ENCODE results near the gene CCNQ. TPM values are rescaled to one million over a fixed set of nuclear protein-coding genes. Genes with fewer than 3 reads are reported as not detected.

The CCNQ gene
- total RNA-seq, 1 experiment from 2014 or later, result 30.4 TPM

DNA sequence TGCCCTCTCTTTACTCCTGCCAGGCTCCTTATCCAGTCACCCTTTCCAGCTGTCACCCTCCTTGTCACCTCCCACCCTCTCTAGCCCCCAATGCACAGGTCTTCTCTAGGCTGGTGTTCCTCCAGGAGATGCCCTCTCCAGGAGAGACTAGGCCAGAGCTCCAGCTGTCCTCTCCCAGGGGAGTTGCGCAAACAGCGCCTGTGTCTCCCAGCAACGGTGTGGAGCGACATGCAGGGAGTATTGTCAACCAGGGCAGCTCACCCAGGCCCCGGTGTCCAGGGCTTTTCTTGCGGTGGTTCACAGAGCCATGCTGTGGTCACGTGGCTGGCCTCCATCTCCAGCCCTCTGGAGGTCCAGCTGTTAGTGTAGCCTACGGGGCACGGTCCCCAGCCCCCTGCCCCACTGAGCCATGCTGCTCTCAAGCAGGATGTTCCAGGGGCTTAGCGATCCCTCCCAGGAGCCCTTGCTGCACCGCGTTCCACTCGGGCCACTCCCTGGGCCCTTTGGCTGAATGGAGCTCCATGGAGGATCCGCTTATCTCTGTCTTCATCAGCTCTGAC, 34.8 kb downstream of the CCNQ start:
- DNase-seq, result no peak
- no peaks in the 10 kb centered on the region for H3K27me3 ChIP-seq (ENCODE audit: control insufficient read depth, insufficient read depth, low read length)

DNA sequence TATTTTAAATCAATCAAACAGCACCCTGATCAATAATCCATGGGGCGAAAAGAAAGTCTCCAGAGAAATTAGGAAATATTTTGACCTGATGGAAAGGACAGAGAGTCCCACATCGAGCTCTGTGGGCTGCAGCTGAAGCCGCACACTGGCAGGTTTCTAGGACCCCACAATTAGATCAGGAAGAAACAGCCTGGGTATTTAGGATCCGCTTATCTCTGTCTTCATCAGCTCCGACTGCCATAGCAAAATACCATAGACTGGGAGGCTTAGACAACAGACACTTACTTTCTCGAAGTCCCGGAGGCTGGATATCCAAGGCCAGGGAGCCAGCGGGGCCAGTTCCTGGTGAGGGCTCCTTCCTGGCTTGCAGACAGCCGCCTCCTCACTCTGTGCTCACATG, 36.4 kb downstream of the CCNQ start:
- no peak for DNase-seq
- Histone ChIP-seq H3K4me3 (ENCODE audit: insufficient read depth, low read depth, low read length) (no peak overlapping the region), H3K27me3 (ENCODE audit: control insufficient read depth, insufficient read depth, low read length) (no peaks in the 10 kb centered on the region), H3K36me3 (replicated peaks; ENCODE audit: control insufficient read depth, insufficient read depth, low read length) (no peaks in the 10 kb centered on the region)

More for the DNA sequence above, 34.8 kb downstream of the CCNQ start:
- Histone ChIP-seq H3K36me3 (replicated peaks; ENCODE audit: control insufficient read depth, insufficient read depth, low read length) (no peaks in the 10 kb centered on the region), H3K4me3 (ENCODE audit: insufficient read depth, low read depth, low read length) (no peak overlapping the region)

DNA sequence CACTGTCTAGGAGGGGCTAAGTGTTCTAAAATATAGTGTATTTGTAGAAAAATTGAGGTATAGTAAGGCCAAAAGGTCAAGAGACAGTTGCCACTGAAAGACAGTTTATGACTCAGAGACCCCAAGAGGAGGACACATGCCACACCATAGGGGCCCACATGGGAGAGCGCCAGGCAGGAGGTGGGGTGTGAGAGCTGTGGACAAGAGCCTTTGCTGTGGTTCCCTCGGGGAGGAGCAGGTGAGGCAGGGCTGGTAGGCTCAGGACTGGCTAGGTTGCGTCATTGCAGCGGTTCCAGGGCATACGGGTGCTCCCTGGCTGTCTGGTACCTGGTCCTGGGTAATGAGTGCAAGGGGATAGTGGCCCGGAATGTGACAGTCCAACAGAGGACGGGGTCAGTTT, 37.6 kb downstream of the CCNQ start:
- no peaks in the 10 kb centered on the region for H3K27me3 ChIP-seq (ENCODE audit: control insufficient read depth, insufficient read depth, low read length)
- no peak overlapping the region for H3K4me3 ChIP-seq (ENCODE audit: insufficient read depth, low read depth, low read length)
- H3K36me3 ChIP-seq (replicated peaks; ENCODE audit: control insufficient read depth, insufficient read depth, low read length), result no peaks in the 10 kb centered on the region
- no peak for DNase-seq

DNA sequence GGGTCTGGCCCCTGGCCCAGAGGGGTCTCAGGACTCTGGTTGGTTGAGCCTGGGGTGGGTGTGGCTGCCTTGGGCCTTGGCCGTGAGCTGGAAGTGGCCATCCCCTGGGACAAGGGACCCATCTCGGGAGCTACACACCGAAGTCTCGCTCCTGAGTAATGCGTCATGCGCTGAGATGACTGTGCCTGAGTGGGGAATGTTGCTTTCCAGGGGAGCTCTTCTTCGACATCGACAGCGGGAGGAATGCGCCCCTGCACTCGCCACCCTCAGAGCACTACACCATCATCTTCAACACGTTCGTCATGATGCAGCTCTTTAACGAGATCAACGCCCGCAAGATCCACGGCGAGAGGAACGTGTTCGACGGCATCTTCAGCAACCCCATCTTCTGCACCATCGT, 38.5 kb downstream of the CCNQ start:
- no peak overlapping the region for H3K4me3 ChIP-seq (ENCODE audit: insufficient read depth, low read depth, low read length)
- H3K27me3 ChIP-seq (ENCODE audit: control insufficient read depth, insufficient read depth, low read length), result no peaks in the 10 kb centered on the region
- no peak for DNase-seq
- H3K36me3 ChIP-seq (replicated peaks; ENCODE audit: control insufficient read depth, insufficient read depth, low read length), result no peaks in the 10 kb centered on the region

DNA sequence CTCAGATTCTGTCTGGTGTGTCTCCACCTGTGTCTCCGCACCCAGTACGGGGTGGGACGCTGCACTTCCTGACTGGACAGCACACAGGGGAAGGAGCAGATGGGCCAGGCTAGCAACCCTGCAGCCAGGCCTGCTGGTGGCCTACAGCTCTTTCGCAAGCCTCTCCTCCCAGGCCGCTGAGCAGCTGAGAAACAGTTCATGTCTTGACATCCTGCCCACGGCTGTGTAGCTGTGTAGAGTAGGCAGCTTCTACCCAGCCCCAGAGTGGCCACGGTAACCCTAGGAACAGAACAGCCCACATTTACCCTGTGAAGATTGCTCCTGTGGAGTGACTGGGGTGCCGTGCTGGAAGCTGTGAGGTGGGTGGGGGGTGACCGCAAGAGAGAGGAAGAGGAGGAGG, 38.9 kb downstream of the CCNQ start:
- H3K36me3 ChIP-seq (replicated peaks; ENCODE audit: control insufficient read depth, insufficient read depth, low read length), result no peaks in the 10 kb centered on the region
- no peaks in the 10 kb centered on the region for H3K27me3 ChIP-seq (ENCODE audit: control insufficient read depth, insufficient read depth, low read length)
- DNase-seq, result no peak
- H3K4me3 ChIP-seq (ENCODE audit: insufficient read depth, low read depth, low read length), result no peak overlapping the region

DNA sequence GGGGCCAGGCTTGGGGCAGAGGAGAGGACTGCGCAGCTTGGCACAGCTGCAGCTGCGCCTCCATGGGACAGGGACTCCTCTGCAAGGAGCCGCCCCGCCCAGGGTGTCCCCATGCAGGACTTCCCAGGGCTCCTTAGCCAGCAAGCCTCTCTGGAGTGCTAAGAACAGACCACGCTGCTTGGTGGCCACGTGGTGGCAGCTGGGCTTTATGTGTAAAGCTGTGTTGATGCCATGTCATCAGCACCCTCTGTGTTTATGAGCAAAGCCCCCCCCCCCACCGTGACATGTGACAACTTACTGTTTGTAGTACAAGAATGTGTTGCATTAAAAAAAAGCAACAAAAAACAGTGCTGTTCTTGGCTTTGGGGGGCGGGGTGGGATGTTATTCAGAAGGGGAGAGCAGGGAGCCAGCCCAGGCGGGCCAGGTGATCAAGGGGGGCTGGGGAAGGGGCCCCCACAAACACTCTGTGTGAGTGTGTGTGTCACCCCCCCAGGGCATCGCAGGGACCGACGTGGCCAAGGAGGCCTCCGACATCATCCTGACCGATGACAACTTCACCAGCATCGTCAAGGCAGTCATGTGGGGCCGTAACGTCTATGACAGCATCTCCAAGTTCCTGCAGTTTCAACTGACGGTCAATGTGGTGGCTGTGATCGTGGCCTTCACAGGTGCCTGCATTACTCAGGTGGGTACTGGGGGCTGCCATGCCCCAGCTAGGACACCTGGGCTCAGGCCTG, 41.2 kb downstream of the CCNQ start:
- Histone ChIP-seq H3K36me3 (replicated peaks; ENCODE audit: control insufficient read depth, insufficient read depth, low read length) (no peaks in the 10 kb centered on the region), H3K27me3 (ENCODE audit: control insufficient read depth, insufficient read depth, low read length) (no peaks in the 10 kb centered on the region), H3K4me3 (ENCODE audit: insufficient read depth, low read depth, low read length) (no peak overlapping the region)
- DNase-seq, result no peak

DNA sequence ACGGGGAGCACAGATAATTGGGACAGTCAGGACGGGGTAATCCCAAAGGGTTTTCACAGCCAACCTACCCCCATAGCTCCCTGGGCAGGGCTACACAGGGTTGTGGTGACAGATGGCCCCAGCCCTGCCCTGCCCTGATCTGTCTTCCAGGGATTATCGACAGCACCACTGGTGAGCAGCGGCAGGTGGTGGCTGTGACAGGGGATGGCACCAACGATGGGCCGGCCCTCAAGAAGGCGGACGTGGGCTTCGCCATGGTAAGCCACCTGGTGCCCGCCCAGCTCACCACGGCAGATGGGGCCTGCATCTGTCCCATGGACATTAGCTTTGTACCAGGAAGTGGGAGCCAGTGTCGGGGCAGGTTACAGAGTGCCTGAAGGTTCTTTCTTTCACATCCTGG, 42.2 kb downstream of the CCNQ start:
- H3K4me3 ChIP-seq (ENCODE audit: insufficient read depth, low read depth, low read length), result no peak overlapping the region

DNA sequence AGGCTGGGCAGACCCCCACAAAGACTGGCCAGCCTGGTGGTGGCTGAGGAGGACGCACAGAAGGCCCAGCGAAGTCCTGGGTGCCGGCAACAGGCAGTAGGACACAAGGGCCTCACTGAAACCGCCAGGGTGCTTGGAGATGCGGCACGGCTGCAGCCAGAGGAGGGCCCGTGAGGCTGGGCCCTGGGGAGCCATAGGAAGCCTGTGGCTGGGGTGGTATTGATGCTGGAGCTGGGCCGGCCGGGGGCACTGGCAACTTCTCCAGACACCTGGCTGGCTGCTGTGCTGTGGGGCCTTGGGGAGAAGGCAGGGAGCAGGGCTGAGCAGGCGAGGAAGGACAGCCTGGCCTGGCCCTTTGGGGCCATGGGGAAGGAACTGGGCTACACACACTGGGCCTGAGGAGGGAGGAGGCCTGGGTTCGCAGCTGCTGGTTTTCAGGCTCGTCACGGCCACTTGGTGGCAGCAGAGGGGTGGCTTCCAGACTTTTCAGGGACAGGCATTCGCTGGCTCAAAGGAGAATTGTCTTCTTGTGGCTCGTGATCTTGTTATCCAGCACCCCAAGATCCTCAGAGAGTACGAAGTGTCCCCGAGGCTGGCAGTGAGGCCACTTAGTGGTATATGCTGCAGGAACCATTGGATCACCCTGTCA, 44.3 kb downstream of the CCNQ start:
- Histone ChIP-seq H3K36me3 (replicated peaks; ENCODE audit: control insufficient read depth, insufficient read depth, low read length) (no peaks in the 10 kb centered on the region), H3K4me3 (ENCODE audit: insufficient read depth, low read depth, low read length) (no peak overlapping the region), H3K27me3 (ENCODE audit: control insufficient read depth, insufficient read depth, low read length) (no peaks in the 10 kb centered on the region)
- DNase-seq, result peak; percentile 92

More for the DNA sequence above, 42.2 kb downstream of the CCNQ start:
- Histone ChIP-seq H3K27me3 (ENCODE audit: control insufficient read depth, insufficient read depth, low read length) (no peaks in the 10 kb centered on the region), H3K36me3 (replicated peaks; ENCODE audit: control insufficient read depth, insufficient read depth, low read length) (no peaks in the 10 kb centered on the region)
- no peak for DNase-seq

DNA sequence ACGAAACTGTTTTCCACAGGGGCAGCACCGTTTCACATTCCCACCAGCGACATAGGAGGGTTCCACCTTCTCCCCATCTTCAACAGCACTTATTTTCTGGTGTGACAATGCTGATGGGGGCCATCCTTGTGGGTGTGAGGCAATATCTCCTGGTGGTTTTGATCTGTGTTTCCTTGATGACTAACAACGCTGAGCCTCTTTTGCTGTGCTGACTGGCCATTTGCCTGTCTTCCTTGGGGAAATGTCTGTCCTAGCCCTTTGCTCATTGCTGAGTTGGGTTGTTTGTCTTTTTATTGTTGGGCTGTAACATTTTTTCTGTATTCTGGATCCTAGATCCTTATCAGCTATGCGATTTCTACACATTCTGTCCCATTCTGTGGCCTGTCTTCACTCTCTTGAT, 47.8 kb downstream of the CCNQ start:
- Histone ChIP-seq H3K27me3 (ENCODE audit: control insufficient read depth, insufficient read depth, low read length) (no peaks in the 10 kb centered on the region), H3K4me3 (ENCODE audit: insufficient read depth, low read depth, low read length) (no peak overlapping the region)
- DNase-seq, result no peak

DNA sequence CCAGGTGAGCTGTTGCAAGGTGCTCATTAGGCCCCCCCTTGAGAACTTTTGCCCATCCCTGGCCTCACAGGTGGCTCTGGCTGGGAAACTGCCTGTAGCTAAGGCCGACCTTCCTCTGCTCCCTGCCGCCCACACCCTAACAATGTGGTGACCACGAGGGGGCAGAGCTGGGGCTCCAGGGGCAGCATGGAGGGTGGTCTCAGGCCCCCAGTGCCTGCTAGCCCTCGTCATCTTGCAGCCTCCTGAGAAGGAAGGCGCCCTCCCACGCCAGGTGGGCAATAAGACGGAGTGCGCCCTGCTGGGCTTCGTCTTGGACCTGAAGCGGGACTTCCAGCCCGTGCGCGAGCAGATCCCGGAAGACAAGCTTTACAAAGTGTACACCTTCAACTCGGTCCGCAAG, 49.1 kb downstream of the CCNQ start:
- Histone ChIP-seq H3K27me3 (ENCODE audit: control insufficient read depth, insufficient read depth, low read length) (no peaks in the 10 kb centered on the region), H3K4me3 (ENCODE audit: insufficient read depth, low read depth, low read length) (no peak overlapping the region)
- peak; percentile 84 for DNase-seq

More for the DNA sequence above, 47.8 kb downstream of the CCNQ start:
- no peaks in the 10 kb centered on the region for H3K36me3 ChIP-seq (replicated peaks; ENCODE audit: control insufficient read depth, insufficient read depth, low read length)

DNA sequence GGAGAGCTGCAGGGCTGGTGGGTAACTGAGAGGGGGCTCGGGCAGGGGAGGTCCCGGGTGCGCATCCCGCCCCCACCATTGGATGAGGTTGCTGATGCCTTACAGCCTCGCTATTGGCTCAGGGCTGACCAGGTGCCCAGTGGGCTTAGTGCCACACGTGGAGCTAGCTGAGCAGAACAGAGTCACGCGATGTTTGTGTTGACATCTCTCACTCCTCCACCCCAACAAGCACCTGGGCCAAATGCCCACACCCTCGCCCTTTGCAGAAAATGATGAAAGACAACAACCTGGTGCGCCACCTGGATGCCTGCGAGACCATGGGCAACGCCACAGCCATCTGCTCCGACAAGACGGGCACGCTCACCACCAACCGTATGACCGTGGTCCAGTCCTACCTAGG, 49.7 kb downstream of the CCNQ start:
- Histone ChIP-seq H3K4me3 (ENCODE audit: insufficient read depth, low read depth, low read length) (no peak overlapping the region), H3K36me3 (replicated peaks; ENCODE audit: control insufficient read depth, insufficient read depth, low read length) (no peaks in the 10 kb centered on the region), H3K27me3 (ENCODE audit: control insufficient read depth, insufficient read depth, low read length) (no peaks in the 10 kb centered on the region)
- DNase-seq, result no peak

More for the DNA sequence above, 49.1 kb downstream of the CCNQ start:
- no peaks in the 10 kb centered on the region for H3K36me3 ChIP-seq (replicated peaks; ENCODE audit: control insufficient read depth, insufficient read depth, low read length)

DNA sequence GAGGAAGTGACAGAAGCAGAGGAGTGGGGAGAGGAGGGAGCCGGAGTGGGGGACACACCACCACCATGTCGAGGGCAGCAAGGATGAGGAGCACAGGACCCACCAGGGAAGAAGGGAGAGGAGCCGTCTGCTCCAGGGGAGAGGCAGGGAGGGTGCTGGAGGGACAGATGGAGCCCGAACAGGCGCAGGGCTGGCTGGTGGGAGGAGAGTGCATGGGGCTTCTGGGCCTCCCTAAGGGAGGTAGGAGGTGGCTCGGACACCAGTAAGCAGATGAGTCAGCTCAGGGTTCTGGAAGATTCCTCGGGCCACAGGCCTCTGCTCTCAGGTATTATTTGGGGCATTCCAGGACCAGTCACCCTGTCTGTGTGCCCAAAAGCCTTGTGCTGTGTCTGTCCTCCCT, 51.7 kb downstream of the CCNQ start:
- Histone ChIP-seq H3K36me3 (replicated peaks; ENCODE audit: control insufficient read depth, insufficient read depth, low read length) (no peaks in the 10 kb centered on the region), H3K27me3 (ENCODE audit: control insufficient read depth, insufficient read depth, low read length) (no peaks in the 10 kb centered on the region), H3K4me3 (ENCODE audit: insufficient read depth, low read depth, low read length) (no peak overlapping the region)
- DNase-seq, result no peak

DNA sequence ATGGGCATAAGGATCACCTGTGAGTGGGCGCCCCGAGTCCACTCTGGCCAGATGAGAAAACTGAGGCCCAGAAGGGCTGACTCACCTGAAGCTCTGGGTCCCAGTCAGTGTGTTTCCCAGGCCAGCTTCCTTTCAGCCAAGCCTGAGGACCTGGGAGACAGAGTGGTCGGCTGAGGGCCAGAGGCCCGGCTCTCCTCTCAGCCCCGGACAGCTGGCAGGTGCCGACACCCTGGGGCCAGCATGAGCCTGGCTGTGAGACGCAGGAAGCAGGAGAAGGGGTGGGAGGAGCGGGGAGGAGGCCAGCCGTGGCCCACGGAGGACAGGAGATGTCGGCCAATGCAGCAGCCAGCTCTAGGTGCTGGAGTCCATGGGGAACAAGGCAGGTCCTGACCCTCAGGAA, 52.6 kb downstream of the CCNQ start:
- no peak overlapping the region for H3K4me3 ChIP-seq (ENCODE audit: insufficient read depth, low read depth, low read length)
- no peaks in the 10 kb centered on the region for H3K27me3 ChIP-seq (ENCODE audit: control insufficient read depth, insufficient read depth, low read length)
- no peak for DNase-seq
- H3K36me3 ChIP-seq (replicated peaks; ENCODE audit: control insufficient read depth, insufficient read depth, low read length), result no peaks in the 10 kb centered on the region

DNA sequence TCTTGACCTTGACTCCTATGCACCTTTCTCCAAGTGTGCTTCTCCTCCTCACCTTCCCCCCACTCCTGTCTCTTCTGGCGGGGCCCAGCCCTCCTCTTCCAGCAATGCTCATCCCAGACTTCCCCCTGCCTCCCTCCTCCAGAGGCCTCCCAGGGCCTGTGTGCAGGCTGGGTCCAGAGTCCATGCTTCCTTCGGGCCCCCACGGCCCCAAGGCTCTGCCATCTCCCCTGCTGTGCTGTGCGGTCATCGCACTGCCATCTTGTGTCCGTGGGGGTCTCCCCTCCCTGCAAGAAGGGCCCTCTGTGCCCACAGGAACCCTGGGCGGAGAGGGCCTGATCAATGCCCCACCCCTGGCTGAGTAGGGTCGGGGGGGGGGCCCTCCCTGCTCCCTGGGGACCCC, 54.2 kb downstream of the CCNQ start:
- no peaks in the 10 kb centered on the region for H3K27me3 ChIP-seq (ENCODE audit: control insufficient read depth, insufficient read depth, low read length)
- DNase-seq, result no peak
- no peaks in the 10 kb centered on the region for H3K36me3 ChIP-seq (replicated peaks; ENCODE audit: control insufficient read depth, insufficient read depth, low read length)
- no peak overlapping the region for H3K4me3 ChIP-seq (ENCODE audit: insufficient read depth, low read depth, low read length)

DNA sequence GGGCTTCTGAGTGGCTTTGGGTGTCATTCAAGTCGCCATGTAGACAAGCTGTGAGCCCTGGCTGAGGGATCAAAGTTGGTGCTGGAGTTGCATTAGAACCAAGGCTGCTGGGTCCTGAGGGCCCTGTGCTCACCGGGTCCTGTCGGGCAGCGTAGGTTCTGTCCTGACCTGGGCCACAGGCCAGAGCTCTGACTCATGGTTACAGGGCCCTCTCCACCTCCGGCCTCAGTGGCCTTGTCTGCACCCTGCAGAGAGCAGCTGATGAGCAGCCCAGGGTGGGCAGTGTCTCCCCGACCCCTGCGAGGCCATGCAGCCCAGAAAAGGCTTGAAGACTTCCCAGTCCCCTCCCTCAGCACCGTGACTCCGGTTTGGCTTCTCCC, 59.0 kb downstream of the CCNQ start:
- no peaks in the 10 kb centered on the region for H3K27me3 ChIP-seq (ENCODE audit: control insufficient read depth, insufficient read depth, low read length)
- H3K4me3 ChIP-seq (ENCODE audit: insufficient read depth, low read depth, low read length), result no peak overlapping the region
- no peak for DNase-seq

More for the DNA sequence above, 59.0 kb downstream of the CCNQ start:
- no peaks in the 10 kb centered on the region for H3K36me3 ChIP-seq (replicated peaks; ENCODE audit: control insufficient read depth, insufficient read depth, low read length)
